ENCODE results near the gene RAMP1. TPM values are rescaled to one million over a fixed set of nuclear protein-coding genes. Genes with fewer than 3 reads are reported as not detected.

The RAMP1 gene
- total RNA-seq, 2 experiments from 2014 or later, result 8.1 to 9.6 TPM

DNA sequence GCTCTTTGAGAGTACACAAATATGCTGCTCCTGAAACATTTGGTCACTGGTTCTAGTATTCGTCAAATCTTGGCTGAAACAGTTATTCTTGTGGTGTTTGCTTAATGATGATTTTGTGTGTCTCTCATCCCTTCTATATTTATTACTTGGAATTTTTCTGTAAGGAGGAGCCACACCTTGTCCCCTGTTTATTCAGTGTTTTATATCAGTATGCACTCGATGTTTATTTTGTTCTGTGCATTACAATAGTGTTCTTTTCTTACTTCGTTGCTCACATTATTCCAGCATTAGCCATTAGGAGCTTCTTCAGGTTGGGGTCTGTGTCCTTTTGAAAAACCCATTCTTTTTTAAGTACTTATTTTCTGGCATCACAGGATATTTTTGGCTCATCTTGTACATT is 5.1 kb upstream of the RAMP1 start:
- POLR2A ChIA-PET, result no interaction called here
- Mint-ChIP-seq H3K9me3 (no peaks in the 10 kb centered on the region), H3K4me3 (no peak overlapping the region), H3K27ac (no peak overlapping the region), H3K36me3 (ENCODE audit: low read depth) (peaks cover 4% of the 10 kb centered on the region), H3K4me1 (peaks cover 9% of the 10 kb centered on the region), H3K27me3 (peaks cover 26% of the 10 kb centered on the region)
- no peak for DNase-seq
- CTCF ChIA-PET, result interaction anchor here (1.0 to 1.6 kb wide), 2 partner anchors 69 to 409 kb away, joined by 3 to 6 read pairs; no protein-coding TSS in a partner anchor

DNA sequence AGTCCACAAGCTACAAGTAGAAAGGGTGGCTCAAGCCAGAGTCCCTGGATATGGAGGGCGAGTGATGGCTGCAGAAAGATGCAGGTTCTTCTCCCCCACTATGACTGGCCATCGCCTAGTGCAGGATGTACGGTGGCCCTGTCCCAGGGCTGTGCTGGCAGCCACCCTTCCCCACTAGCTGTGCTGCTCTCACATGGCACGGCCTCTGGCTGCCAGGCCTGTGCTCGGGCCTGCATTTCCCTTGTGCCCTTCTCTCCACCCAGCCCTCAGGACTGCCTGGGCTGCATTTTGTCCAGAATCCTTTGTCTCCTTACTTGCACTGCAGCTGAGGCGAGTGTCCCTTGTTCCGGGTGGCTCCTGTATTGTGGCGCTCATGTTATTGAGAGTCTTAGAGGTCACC is 1.6 kb upstream of the RAMP1 start:
- Mint-ChIP-seq H3K36me3 (ENCODE audit: low read depth) (peaks cover 4% of the 10 kb centered on the region), H3K9me3 (no peaks in the 10 kb centered on the region), H3K4me1 (peaks cover 18% of the 10 kb centered on the region), H3K4me3 (no peak overlapping the region), H3K27me3 (peaks cover 53% of the 10 kb centered on the region), H3K27ac (no peak overlapping the region)
- POLR2A ChIA-PET, result interaction anchor here (1.0 kb wide), 1 partner anchor 41 kb away, joined by 4 read pairs; no protein-coding TSS in a partner anchor
- DNase-seq, result no peak
- CTCF ChIA-PET, result interaction anchor here (0.6 to 2.8 kb wide), 16 partner anchors 9 to 406 kb away, joined by 3 to 21 read pairs (median 3); partner anchors contain the start of gene SCLY

DNA sequence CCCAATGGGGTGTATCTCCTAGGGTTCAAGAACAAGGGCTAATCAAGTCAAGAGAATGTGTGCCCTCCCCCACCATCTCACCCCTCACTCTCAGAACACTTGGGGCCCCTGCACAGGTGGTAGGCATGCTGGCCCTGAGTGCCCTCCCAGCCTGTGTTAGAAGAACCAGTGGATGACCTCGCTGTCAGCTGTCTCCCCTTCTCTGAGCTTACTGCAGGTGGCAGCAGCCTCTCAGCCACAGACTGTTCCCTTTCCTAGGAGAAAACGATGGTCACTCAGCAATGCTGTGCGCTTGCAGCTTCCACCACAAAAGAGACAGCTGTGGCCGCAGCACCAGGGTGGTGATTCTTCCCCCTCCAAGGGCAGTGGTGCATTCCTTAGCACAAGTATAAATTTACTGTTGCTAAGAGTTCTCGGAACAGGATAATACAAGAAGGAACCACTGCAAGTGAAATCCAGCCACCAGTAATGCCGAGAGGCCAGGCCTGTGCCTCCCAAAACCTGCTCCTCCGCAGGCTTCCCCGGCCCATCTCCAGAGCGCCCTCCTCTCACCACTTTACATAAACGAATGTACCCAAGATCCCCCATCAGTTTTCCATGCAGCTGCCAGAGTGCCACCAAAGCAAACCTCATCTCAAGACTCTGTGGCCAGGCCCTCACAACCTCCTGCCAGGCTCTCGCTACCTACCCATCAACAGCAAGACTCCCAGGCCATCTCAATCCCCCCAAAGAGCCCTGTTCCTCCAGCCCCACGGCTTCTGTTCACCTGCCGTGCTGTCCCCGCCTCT is 935 bp upstream of the RAMP1 start:
- peaks cover 4% of the 10 kb centered on the region for H3K36me3 Mint-ChIP-seq (ENCODE audit: low read depth)
- H3K27me3 Mint-ChIP-seq, result peaks cover 53% of the 10 kb centered on the region
- DNase-seq, result peak; percentile 64
- ChIA-PET POLR2A (interaction anchor here (1.0 kb wide), 1 partner anchor 40 kb away, joined by 4 read pairs; no protein-coding TSS in a partner anchor), CTCF (interaction anchor here (0.6 to 2.8 kb wide), 19 partner anchors 8 to 405 kb away, joined by 3 to 21 read pairs (median 3); partner anchors contain the start of gene SCLY)
- H3K4me1 Mint-ChIP-seq, result peaks cover 18% of the 10 kb centered on the region
- no peak overlapping the region for H3K27ac Mint-ChIP-seq
- H3K4me3 Mint-ChIP-seq, result peak overlapping the region; percentile 46
- no peaks in the 10 kb centered on the region for H3K9me3 Mint-ChIP-seq

DNA sequence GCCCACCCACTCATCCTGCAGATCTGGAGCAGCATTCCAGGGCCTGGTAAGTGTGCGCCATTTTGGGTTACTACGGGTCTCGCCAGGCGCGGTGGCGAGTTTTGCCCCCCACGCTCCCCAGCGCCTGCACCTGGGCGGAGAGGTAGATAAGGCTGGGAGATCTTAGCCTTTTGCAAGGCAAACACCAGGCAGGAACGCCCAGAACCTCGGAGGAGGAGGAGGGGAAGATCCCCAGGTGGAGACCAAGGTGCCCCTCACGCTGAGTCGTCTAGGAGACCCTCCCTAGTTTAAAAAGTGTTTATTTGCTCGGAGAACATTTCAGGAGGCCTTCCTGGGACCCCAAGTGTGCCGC is 365 bp upstream of the RAMP1 start:
- H3K36me3 Mint-ChIP-seq (ENCODE audit: low read depth), result peaks cover 4% of the 10 kb centered on the region
- peak overlapping the region; percentile 46 for H3K4me3 Mint-ChIP-seq
- H3K4me1 Mint-ChIP-seq, result peaks cover 18% of the 10 kb centered on the region
- DNase-seq, result no peak
- CTCF ChIA-PET, result interaction anchor here (0.7 to 1.4 kb wide), 6 partner anchors 39 to 404 kb away, joined by 3 to 21 read pairs (median 4); no protein-coding TSS in a partner anchor
- H3K9me3 Mint-ChIP-seq, result no peaks in the 10 kb centered on the region
- peaks cover 50% of the 10 kb centered on the region for H3K27me3 Mint-ChIP-seq
- no peak overlapping the region for H3K27ac Mint-ChIP-seq
- POLR2A ChIA-PET, result interaction anchor here (1.4 kb wide), 1 partner anchor 202 kb away, joined by 4 read pairs; the partner anchor contains the start of gene SCLY

DNA sequence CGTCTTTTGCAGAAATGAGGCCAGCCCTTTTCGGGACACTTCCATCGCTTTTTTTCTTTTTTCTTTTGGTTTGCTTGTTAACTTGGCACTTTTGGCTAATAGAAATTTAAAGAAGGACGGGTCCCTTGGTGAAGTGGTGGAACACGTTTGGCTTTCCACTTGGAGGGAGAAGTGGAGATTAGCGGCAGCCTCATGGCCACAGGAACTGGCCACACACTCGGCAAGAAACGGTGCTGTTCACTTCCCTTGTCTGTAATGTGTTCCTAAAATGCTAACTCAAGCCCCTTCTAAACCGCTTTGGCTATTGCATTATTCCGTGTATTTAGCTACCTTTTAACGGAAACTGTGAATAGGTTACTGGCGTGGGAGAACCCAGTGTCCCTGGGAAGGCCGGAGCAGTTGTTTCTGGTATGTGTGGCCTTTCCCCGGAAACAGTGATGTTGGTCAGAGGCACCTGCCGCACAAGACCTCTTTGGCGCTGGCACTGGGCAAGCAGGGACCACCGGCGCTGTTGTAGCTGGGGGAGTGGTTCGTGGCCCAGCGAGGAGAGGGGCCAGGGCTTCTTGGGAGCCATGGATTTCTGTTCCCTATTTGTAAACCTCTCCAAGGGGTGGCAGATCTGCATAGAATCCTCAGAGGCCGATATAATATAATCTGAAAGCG is 981 bp downstream of the RAMP1 start:
- H3K27ac Mint-ChIP-seq, result no peak overlapping the region
- H3K4me1 Mint-ChIP-seq, result peaks cover 18% of the 10 kb centered on the region
- POLR2A ChIA-PET, result interaction anchor here (1.4 to 2.3 kb wide), 2 partner anchors 38 to 200 kb away, joined by 4 to 6 read pairs; partner anchors contain the start of gene SCLY
- H3K9me3 Mint-ChIP-seq, result no peaks in the 10 kb centered on the region
- CTCF ChIA-PET, result interaction anchor here (1.0 kb wide), 1 partner anchor 31 kb away, joined by 3 read pairs; no protein-coding TSS in a partner anchor
- peak overlapping the region; percentile 48 for H3K4me3 Mint-ChIP-seq
- DNase-seq, result no peak
- peaks cover 4% of the 10 kb centered on the region for H3K36me3 Mint-ChIP-seq (ENCODE audit: low read depth)
- peaks cover 50% of the 10 kb centered on the region for H3K27me3 Mint-ChIP-seq

DNA sequence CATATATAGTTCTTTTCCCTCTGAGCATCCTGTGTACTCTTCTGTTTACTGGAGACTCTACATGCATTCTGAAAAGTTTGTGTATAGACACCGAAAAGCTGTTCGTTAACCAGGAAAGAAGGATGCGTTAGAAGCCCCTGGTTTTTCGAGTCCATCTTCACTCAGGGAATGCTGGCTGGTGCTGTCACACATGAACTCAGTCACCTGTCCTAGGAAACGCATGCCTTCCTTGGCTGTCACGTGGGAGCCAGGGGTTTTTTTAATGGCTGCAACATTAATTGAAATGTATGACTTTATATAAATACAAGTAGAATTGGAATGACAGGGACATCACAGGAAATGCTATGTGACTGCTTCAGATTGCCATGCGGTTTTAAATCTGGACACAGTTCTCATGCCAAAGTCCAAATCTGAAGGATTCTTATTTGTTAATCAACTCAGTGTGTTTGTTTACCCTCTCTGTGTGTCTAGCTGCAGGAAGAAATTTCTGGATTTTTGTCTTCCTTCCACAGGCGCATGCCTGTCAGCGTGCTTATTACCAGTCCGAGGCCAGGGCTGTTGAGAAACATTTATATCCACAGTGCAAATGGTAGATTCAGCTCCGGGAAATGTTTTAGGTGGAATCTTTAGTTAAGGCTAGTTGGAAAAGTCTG is 2.6 kb downstream of the RAMP1 start:
- Mint-ChIP-seq H3K9me3 (no peaks in the 10 kb centered on the region), H3K27ac (no peak overlapping the region), H3K36me3 (ENCODE audit: low read depth) (peaks cover 4% of the 10 kb centered on the region), H3K4me1 (peaks cover 18% of the 10 kb centered on the region), H3K27me3 (peaks cover 45% of the 10 kb centered on the region), H3K4me3 (no peak overlapping the region)
- ChIA-PET POLR2A (interaction anchor here (2.3 kb wide), 1 partner anchor 37 kb away, joined by 6 read pairs; no protein-coding TSS in a partner anchor), CTCF (interaction anchor here (1.0 to 1.1 kb wide), 2 partner anchors 30 to 61 kb away, joined by 3 read pairs; no protein-coding TSS in a partner anchor)
- no peak for DNase-seq

DNA sequence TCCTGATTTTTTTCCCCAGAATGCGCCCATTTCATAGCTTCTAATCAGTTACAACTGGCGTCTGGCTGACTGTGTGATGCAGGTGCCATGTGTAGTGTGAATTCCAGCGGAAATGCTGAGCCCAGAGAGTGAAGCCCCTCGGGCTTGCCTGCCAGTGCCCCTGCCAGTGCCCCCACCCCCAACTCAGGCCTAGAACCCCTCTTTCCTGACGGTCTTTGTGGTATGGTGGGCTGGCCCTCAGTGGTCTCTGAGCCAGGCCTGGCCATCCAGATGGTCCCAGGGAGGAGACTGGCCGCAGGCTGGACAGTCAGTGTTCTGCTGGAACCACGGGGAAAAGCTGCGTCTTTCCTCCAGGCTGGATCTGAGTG is 3.1 kb downstream of the RAMP1 start:
- CTCF ChIA-PET, result no interaction called here
- POLR2A ChIA-PET, result interaction anchor here (2.3 kb wide), 1 partner anchor 36 kb away, joined by 6 read pairs; no protein-coding TSS in a partner anchor
- Mint-ChIP-seq H3K27me3 (peaks cover 45% of the 10 kb centered on the region), H3K36me3 (ENCODE audit: low read depth) (peaks cover 4% of the 10 kb centered on the region), H3K4me1 (peaks cover 18% of the 10 kb centered on the region), H3K9me3 (no peaks in the 10 kb centered on the region), H3K27ac (no peak overlapping the region), H3K4me3 (no peak overlapping the region)
- no peak for DNase-seq

DNA sequence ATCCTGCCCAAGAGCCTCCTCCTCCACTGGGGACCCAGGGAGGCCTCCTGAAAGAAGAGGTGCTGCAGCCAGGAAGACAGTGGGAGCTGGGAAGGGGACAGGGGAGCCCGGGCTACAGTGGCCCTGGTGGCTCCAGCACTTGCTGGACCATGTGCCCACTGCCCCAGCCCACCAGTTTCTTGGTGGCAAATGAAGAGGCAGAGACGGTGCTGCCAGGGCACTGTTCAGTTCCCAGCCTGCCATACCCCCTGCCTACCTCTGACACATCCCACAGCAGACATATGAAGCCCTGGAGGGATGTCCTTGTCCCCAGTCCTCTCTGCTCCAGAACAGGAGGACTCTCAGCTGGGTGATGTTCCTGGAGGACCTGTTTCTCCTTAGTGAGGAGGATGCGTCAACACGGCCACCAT is 3.7 kb downstream of the RAMP1 start:
- CTCF ChIA-PET, result no interaction called here

DNA sequence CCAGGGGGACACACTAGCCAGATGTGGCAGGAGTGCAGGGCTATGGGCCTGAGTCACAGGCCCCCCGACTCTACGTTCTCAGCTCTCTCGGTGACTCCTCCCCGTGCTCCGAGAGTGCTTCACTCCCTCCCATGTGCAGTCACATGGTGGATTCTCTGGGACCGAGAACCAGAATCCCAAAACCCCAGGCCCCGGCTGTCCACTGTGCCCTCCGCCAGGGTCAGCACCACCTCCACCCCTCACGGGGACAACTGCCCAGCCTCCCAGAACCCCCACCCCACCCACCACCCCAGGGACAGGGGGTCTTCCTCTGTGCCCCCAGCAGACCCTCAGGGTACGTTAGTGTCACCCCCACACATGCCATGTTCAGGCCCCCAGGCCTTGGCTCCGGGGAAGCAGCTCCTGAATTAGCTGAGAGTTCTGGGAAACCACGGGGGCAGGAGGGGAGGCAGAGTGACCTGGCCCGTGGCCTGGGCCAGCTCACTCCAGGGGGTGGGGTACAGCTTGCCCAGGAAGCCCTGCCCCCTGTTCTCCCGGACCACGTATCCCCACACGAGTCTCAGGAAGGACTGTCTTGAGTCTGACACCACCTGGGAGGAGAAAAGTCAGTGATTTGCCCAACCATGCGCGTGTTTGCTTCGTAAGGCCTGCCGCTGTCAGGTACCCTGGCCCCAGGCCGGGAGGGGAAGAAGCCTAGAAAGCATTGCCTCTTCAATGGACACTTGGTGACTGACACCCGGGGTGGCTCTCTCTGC is 4.4 kb downstream of the RAMP1 start:
- Mint-ChIP-seq H3K36me3 (ENCODE audit: low read depth) (no peaks in the 10 kb centered on the region), H3K27me3 (peaks cover 43% of the 10 kb centered on the region), H3K4me3 (no peak overlapping the region), H3K9me3 (no peaks in the 10 kb centered on the region), H3K4me1 (peaks cover 15% of the 10 kb centered on the region), H3K27ac (no peak overlapping the region)
- ChIA-PET POLR2A (interaction anchor here (0.5 kb wide), 1 partner anchor 8 kb away, joined by 3 read pairs; no protein-coding TSS in a partner anchor), CTCF (no interaction called here)
- peak; percentile 15 for DNase-seq

More for the DNA sequence above, 3.7 kb downstream of the RAMP1 start:
- Mint-ChIP-seq H3K27ac (no peak overlapping the region), H3K9me3 (no peaks in the 10 kb centered on the region), H3K4me3 (no peak overlapping the region), H3K36me3 (ENCODE audit: low read depth) (peaks cover 4% of the 10 kb centered on the region), H3K4me1 (peaks cover 18% of the 10 kb centered on the region), H3K27me3 (peaks cover 43% of the 10 kb centered on the region)
- peak; percentile 13 for DNase-seq
- POLR2A ChIA-PET, result no interaction called here

DNA sequence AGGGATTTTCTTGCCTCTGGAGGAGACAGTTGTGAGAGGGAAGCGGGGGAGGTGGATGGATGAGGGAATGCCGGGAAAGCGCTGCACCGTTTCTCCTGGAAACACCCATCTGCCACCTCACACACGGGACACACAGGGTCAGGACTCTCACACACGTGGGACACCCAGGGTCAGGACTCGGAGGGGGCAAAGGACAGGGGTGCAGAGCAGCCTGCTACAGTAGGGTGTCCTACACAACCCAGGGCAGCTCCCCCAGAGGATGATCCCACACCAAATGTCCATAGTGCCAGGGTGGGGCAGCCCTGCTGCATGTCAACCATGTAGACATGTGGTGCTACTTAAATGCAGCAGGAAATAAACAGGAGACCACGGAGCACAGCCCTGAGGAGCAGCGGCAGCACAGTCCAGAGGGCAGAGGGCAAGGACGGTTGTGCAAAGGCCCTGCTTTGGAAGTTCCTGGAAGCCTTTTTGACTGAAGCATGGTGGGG is 5.1 kb downstream of the RAMP1 start:
- no peaks in the 10 kb centered on the region for H3K9me3 Mint-ChIP-seq
- ChIA-PET POLR2A (interaction anchor here (0.5 kb wide), 1 partner anchor 8 kb away, joined by 3 read pairs; no protein-coding TSS in a partner anchor), CTCF (no interaction called here)
- H3K27ac Mint-ChIP-seq, result no peak overlapping the region
- H3K4me1 Mint-ChIP-seq, result peaks cover 19% of the 10 kb centered on the region
- DNase-seq, result peak; percentile 5
- peaks cover 46% of the 10 kb centered on the region for H3K27me3 Mint-ChIP-seq
- H3K4me3 Mint-ChIP-seq, result no peak overlapping the region
- no peaks in the 10 kb centered on the region for H3K36me3 Mint-ChIP-seq (ENCODE audit: low read depth)

DNA sequence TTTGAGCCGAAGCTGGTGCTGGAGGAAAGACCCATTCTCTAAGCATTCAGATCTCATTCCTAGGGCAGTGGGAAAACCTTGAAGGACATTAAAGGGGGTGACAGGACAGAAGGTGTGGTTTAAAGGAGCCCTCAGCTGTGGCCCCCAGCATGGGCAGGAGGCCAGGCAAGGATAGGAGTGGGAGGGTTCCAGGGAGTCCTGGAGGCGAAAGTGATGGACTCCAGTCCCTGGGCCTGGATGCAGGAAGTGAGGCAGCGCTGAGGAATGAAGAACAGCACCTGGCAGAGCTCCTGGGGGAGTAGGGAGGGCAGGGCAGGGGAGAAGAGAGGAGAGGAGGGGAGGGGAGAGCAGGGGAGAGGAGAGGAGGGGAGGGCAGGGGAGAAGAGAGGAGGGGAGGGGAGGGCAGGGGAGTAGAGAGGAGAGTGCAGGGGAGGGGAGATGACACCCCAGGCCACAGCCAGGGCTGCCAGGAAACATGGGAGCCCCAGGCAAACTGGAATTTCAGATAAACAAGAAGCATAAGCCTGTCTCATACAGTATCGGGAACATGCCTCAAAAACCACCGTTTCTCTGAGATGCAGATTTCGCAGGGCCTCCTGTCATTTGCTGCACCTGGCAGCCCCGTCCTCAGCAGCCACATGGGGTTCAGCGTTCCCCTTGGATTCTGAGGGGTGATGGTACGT is 5.7 kb downstream of the RAMP1 start:
- no peaks in the 10 kb centered on the region for H3K36me3 Mint-ChIP-seq (ENCODE audit: low read depth)
- ChIA-PET POLR2A (no interaction called here), CTCF (no interaction called here)
- H3K27ac Mint-ChIP-seq, result no peak overlapping the region
- peaks cover 45% of the 10 kb centered on the region for H3K27me3 Mint-ChIP-seq
- DNase-seq, result no peak
- H3K4me3 Mint-ChIP-seq, result no peak overlapping the region
- H3K9me3 Mint-ChIP-seq, result no peaks in the 10 kb centered on the region
- H3K4me1 Mint-ChIP-seq, result peaks cover 17% of the 10 kb centered on the region

Measured in activated CD4-positive, alpha-beta memory T cell treated with anti-CD3 and anti-CD28 coated beads, Interleukin-2, amount 10 ng/mL, durations not matched to agents 7 days and 5 days (primary cell).